GM12864 (cell line): Measurements from ENCODE around the gene HOXB5.
A peak's percentile ranks its signal among the peaks of the same experiment; 100 is the strongest.

Experiments used
- DNase-seq: peaks from one replicate; pipeline ENCODE4 v3.0.0-alpha.2; 2011; ENCODE audit warnings: low read depth
- H3K4me3 ChIP-seq: 2 replicates; pipeline ENCODE4 v1.5.1; 2011; ENCODE audit warnings: mild to moderate bottlenecking, low read depth, low read length, control low read depth
- TF ChIP-seq, protein P1 (sequence below): IDR thresholded peaks from 2 replicates; pipeline ENCODE4 v1.5.1; 2011; ENCODE audit warnings: low read depth, mild to moderate bottlenecking, moderate library complexity, low read length, control low read depth, inconsistent platforms; ENCODE audit errors: missing control alignments

HOXB5 gene

GRCh38 chr17:48563867-48564187, 29.8 kb downstream of the HOXB5 start:
- H3K4me3 ChIP-seq: no peak overlapping the region
- TF ChIP-seq, protein P1, sequence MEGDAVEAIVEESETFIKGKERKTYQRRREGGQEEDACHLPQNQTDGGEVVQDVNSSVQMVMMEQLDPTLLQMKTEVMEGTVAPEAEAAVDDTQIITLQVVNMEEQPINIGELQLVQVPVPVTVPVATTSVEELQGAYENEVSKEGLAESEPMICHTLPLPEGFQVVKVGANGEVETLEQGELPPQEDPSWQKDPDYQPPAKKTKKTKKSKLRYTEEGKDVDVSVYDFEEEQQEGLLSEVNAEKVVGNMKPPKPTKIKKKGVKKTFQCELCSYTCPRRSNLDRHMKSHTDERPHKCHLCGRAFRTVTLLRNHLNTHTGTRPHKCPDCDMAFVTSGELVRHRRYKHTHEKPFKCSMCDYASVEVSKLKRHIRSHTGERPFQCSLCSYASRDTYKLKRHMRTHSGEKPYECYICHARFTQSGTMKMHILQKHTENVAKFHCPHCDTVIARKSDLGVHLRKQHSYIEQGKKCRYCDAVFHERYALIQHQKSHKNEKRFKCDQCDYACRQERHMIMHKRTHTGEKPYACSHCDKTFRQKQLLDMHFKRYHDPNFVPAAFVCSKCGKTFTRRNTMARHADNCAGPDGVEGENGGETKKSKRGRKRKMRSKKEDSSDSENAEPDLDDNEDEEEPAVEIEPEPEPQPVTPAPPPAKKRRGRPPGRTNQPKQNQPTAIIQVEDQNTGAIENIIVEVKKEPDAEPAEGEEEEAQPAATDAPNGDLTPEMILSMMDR: no peak
- no peak for DNase-seq

- no peak overlapping the region for H3K4me3 ChIP-seq
- no peak for DNase-seq
- TF ChIP-seq, protein P1: no peak
Observed at GRCh38 chr17:48563385-48563838, 30.2 kb downstream of the HOXB5 start.

DNA sequence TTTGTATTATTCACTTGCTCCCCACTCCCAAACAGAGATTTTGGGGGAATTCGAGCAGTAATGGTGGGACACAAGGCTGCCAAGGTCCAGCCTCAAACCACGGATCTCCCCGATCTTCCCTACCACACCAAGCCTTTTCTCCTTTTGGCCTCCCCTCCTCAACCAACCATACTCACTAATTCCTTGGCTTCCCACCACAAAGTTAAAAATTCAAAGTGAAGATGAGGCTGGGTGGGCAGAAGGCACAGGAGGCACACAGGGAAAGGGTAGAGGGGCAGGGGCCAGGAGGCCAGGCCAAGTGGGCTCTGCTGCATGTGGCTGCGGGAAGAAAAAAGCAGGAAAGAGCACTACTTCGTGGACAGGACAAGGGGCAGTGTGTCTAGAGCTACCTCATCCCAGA, 30.6 kb downstream of the HOXB5 start:
- no peak overlapping the region for H3K4me3 ChIP-seq
- no peak for DNase-seq
- TF ChIP-seq, protein P1: no peak

GRCh38 chr17:48561884-48562810, 31.4 kb downstream of the HOXB5 start:
- H3K4me3 ChIP-seq: no peak overlapping the region
- no peak for DNase-seq
- TF ChIP-seq, protein P1: peak; percentile 20

DNA sequence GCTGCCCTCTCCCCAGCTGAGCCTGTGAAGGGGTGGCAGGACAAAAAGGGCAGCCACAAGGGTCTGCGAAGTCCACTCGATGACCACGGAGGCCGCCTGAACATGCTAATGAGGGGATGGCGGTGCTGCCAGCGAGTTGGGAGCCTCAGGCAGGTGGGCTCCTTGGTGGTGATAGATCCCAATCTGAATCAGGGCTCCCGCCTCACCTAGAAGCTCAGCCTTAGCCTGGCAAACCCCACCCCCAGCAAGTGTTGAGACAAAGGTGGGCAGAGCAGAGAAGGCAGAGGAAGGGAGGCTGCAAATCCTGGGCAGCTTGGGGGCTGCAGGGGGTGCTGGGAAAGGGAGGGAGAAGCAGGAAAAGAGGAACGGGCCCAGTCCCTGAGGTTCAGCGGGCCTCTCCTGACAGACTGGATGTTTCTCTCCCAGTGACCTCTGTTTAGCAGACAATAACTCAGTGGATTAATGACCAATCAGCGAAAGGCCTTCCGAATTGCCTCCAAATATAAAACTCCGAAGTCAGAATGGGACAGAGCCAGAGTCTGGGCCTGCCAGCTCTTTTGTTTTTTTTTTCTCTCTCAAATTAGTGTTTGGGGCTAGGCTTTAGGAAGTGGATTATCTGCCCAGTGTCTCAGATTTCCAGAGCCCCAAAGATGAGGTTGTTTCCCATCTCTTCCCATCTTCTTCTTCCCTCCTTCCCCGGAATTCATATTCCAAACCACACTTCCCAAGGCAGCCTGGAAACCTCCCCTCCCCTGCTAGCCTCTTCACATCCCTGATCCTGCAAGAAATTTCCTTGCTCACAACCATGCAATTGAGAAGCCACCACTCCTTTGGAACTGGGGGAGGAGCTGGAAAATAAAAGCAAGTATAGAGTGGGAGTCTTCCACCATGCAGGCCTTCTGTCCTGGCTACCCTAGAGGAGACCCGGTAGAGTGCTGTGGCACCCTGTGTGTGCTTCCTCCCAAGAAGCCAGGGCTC, 33.5 kb downstream of the HOXB5 start:
- TF ChIP-seq, protein P1: no peak
- no peak for DNase-seq
- no peak overlapping the region for H3K4me3 ChIP-seq

DNA sequence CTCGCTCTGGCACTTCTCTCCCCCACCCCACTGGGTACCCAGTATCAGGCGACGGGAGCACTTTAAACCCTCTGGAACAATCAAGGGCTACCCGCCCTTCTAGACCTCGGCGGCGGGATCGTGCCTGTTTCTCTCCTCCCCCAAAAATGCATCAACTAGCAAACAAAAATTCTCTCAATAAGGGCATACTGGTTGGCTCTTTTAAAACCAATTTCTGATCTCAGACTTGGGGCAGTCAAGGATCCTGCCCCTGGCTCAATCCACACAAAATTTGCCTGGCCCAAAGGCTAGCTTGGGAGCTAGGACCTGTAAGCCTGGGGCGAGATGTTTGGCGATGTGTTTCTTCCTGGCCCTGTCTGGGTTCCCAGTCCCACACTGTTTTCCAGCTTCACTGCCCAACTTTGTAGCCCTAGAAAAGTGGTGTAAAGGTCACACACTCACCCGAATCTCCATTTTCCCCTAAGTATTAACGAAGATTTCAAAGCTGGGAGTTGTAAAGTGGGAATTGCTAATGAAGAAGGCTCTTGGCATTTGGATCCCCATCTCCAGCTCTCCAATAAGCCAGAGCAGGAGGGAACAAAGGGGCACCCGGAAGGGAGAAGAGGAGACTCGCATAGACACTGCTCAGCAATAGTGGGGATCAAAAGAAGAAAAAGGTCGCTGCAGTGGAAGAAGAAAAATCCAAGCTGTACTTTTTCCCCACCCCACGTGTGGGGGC, 34.3 kb downstream of the HOXB5 start:
- TF ChIP-seq, protein P1: no peak
- H3K4me3 ChIP-seq: no peak overlapping the region

More for the DNA sequence above, 34.3 kb downstream of the HOXB5 start:
- DNase-seq: no peak
